Endothelial cell of hepatic sinusoid (primary cell): Measurements from ENCODE around the gene CREG1.

Experiments used
- in situ Hi-C: cut with HindIII; loops from 2 replicates; pipeline ENCODE4 v1.10.0; 2017; ENCODE audit warnings: low sequenced_read_pairs

The CREG1 gene

GRCh38 chr1:167565922-167566321, 12.4 kb upstream of the CREG1 start:
- in situ Hi-C loops, result loop anchor here (5.0 kb wide), 1 partner anchor 34 kb away; no protein-coding TSS in a partner anchor

GRCh38 chr1:167564612-167565270, 11.2 kb upstream of the CREG1 start:
- in situ Hi-C loops, result loop anchor here (5.0 kb wide), 3 partner anchors 32 to 52 kb away; no protein-coding TSS in a partner anchor

GRCh38 chr1:167563579-167564246, 10.2 kb upstream of the CREG1 start:
- in situ Hi-C loops, result loop anchor here (5.0 kb wide), 2 partner anchors 39 to 51 kb away; no protein-coding TSS in a partner anchor

GRCh38 chr1:167562702-167563101, 9.1 kb upstream of the CREG1 start:
- in situ Hi-C loops, result loop anchor here (5.0 kb wide), 2 partner anchors 40 to 50 kb away; no protein-coding TSS in a partner anchor

GRCh38 chr1:167561753-167562152, 8.2 kb upstream of the CREG1 start:
- in situ Hi-C loops, result loop anchor here (5.0 kb wide), 2 partner anchors 41 to 49 kb away; no protein-coding TSS in a partner anchor

GRCh38 chr1:167555971-167556714, 2.6 kb upstream of the CREG1 start:
- in situ Hi-C loops, result loop anchor here (10.0 kb wide), 1 partner anchor 1861 kb away; the partner anchor contains the start of gene ALDH9A1

GRCh38 chr1:167555072-167555471, 1.5 kb upstream of the CREG1 start:
- in situ Hi-C loops, result loop anchor here (10.0 kb wide), 1 partner anchor 1860 kb away; the partner anchor contains the start of gene ALDH9A1

- in situ Hi-C loops, result loop anchor here (5.0 to 10.0 kb wide), 2 partner anchors 158 to 1859 kb away; partner anchors contain the start of gene ALDH9A1
Observed at GRCh38 chr1:167554028-167554779, 642 bp upstream of the CREG1 start.

GRCh38 chr1:167551362-167551761, 2.2 kb downstream of the CREG1 start:
- in situ Hi-C loops, result loop anchor here (5.0 to 10.0 kb wide), 2 partner anchors 161 to 1857 kb away; partner anchors contain the start of gene ALDH9A1

- in situ Hi-C loops, result no loop called here
Observed at GRCh38 chr1:167548059-167548932, 5.3 kb downstream of the CREG1 start.

GRCh38 chr1:167546935-167547334, 6.6 kb downstream of the CREG1 start:
- in situ Hi-C loops, result no loop called here

- in situ Hi-C loops, result no loop called here
Observed at GRCh38 chr1:167545349-167545748, 8.2 kb downstream of the CREG1 start.

- in situ Hi-C loops, result no loop called here
Observed at GRCh38 chr1:167544447-167545093, 9.0 kb downstream of the CREG1 start.

- in situ Hi-C loops, result no loop called here
Observed at GRCh38 chr1:167543199-167543990, 10.2 kb downstream of the CREG1 start.

- in situ Hi-C loops, result no loop called here
Observed at GRCh38 chr1:167542109-167543032, 11.2 kb downstream of the CREG1 start.

- in situ Hi-C loops, result no loop called here
Observed at GRCh38 chr1:167541610-167542009, 12.0 kb downstream of the CREG1 start.

GRCh38 chr1:167541003-167541402, 12.6 kb downstream of the CREG1 start:
- in situ Hi-C loops, result no loop called here
